Measurements from ENCODE around the gene NOS1AP. TPM values are rescaled to one million over a fixed set of nuclear protein-coding genes. Genes with fewer than 3 reads are reported as not detected.
A peak's percentile ranks its signal among the peaks of the same experiment; 100 is the strongest.

Gene NOS1AP
- total and polyA plus RNA-seq, 8 donors = 2.2 to 6.2 (median 3.3) TPM

- ATAC-seq (no peak), DNase-seq (no peak)
- H3K27me3 ChIP-seq = no peaks in the 10 kb centered on the region
- peaks cover 0 to 5% of the 10 kb centered on the region in 2 donors for H3K4me1 ChIP-seq
- intact Hi-C loops (cut with DNase I) = no loop called here
- no peaks in the 10 kb centered on the region for H3K36me3 ChIP-seq
- H3K9me3 ChIP-seq = no peaks in the 10 kb centered on the region
- H3K4me3 ChIP-seq = no peak overlapping the region
- no peak overlapping the region for H3K27ac ChIP-seq
- no peak for TF ChIP-seq CTCF (IDR thresholded peaks at IDR 0.05)
Measured at GRCh38 chr1:162138112-162138511, 68.6 kb downstream of the NOS1AP start.

GRCh38 chr1:162138599-162139181, 69.2 kb downstream of the NOS1AP start:
- intact Hi-C loops (cut with DNase I) = no loop called here
- H3K4me3 ChIP-seq = no peak overlapping the region
- DNase-seq (no peak), ATAC-seq (peak; percentile 47)
- H3K36me3 ChIP-seq = no peaks in the 10 kb centered on the region
- no peak overlapping the region for H3K27ac ChIP-seq
- no peaks in the 10 kb centered on the region for H3K9me3 ChIP-seq
- peaks cover 0 to 5% of the 10 kb centered on the region in 2 donors for H3K4me1 ChIP-seq
- no peaks in the 10 kb centered on the region for H3K27me3 ChIP-seq
- no peak for TF ChIP-seq CTCF (IDR thresholded peaks at IDR 0.05)

GRCh38 chr1:162139211-162139610, 69.7 kb downstream of the NOS1AP start:
- Histone ChIP-seq H3K27ac (no peak overlapping the region), H3K4me3 (no peak overlapping the region), H3K9me3 (no peaks in the 10 kb centered on the region), H3K36me3 (no peaks in the 10 kb centered on the region), H3K4me1 (peaks cover 0 to 5% of the 10 kb centered on the region in 2 donors), H3K27me3 (no peaks in the 10 kb centered on the region)
- DNase-seq = no peak
- intact Hi-C loops (cut with DNase I) = no loop called here
- TF ChIP-seq CTCF (IDR thresholded peaks at IDR 0.05) = no peak
- ATAC-seq = no peak

- H3K9me3 ChIP-seq = no peaks in the 10 kb centered on the region
- DNase-seq = no peak
- no peak overlapping the region for H3K27ac ChIP-seq
- no peak overlapping the region for H3K4me3 ChIP-seq
- H3K27me3 ChIP-seq = no peaks in the 10 kb centered on the region
- no peak for ATAC-seq
- H3K4me1 ChIP-seq = peaks cover 0 to 5% of the 10 kb centered on the region in 2 donors
- intact Hi-C loops (cut with DNase I) = no loop called here
- no peak for TF ChIP-seq CTCF (IDR thresholded peaks at IDR 0.05)
- H3K36me3 ChIP-seq = no peaks in the 10 kb centered on the region
Measured at GRCh38 chr1:162141281-162142054, 72.0 kb downstream of the NOS1AP start.

GRCh38 chr1:162142968-162143367, 73.5 kb downstream of the NOS1AP start:
- Histone ChIP-seq H3K27ac (no peak overlapping the region), H3K9me3 (no peaks in the 10 kb centered on the region), H3K4me3 (no peak overlapping the region), H3K36me3 (no peaks in the 10 kb centered on the region), H3K4me1 (no peaks in the 10 kb centered on the region), H3K27me3 (no peaks in the 10 kb centered on the region)
- no peak for TF ChIP-seq CTCF (IDR thresholded peaks at IDR 0.05)
- DNase-seq (no peak), ATAC-seq (no peak)
- intact Hi-C loops (cut with DNase I) = no loop called here
